ENCODE measurements around the gene ESYT3.
A peak's percentile ranks its signal among the peaks of the same experiment; 100 is the strongest.

The ESYT3 gene, protein sequence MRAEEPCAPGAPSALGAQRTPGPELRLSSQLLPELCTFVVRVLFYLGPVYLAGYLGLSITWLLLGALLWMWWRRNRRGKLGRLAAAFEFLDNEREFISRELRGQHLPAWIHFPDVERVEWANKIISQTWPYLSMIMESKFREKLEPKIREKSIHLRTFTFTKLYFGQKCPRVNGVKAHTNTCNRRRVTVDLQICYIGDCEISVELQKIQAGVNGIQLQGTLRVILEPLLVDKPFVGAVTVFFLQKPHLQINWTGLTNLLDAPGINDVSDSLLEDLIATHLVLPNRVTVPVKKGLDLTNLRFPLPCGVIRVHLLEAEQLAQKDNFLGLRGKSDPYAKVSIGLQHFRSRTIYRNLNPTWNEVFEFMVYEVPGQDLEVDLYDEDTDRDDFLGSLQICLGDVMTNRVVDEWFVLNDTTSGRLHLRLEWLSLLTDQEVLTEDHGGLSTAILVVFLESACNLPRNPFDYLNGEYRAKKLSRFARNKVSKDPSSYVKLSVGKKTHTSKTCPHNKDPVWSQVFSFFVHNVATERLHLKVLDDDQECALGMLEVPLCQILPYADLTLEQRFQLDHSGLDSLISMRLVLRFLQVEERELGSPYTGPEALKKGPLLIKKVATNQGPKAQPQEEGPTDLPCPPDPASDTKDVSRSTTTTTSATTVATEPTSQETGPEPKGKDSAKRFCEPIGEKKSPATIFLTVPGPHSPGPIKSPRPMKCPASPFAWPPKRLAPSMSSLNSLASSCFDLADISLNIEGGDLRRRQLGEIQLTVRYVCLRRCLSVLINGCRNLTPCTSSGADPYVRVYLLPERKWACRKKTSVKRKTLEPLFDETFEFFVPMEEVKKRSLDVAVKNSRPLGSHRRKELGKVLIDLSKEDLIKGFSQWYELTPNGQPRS

DNA sequence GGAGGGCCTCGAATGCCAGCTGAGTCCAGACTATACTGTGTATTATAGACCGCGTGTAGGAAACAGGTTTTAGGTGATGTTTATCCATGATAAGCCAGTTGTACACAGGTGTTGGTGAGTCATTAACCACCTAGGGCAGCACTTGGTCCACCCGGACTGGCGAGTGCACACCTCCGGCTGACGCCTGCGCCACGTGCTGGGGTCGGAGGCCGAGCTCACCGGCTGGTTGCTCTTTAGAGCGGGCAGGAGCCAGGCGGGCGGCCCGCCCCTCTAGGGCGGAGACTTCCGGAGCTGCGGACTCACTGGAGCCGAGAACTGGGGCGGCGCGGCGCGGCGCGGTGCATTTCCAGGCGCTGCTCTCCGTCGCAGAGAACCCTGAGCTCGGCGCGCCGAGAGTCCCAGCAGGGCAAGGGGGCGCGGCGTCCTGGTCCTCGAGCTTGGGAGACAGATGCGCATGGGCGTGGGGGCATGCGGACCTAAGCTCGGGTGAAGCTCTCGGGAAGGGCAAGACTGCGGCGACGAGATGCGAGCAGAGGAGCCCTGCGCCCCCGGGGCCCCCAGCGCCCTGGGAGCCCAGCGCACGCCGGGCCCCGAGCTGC, at the start of gene ESYT3:
ESYT3 (plus strand) TSS at position 341 of the 599 bp plus-strand sequence; CDS start at position 524, 183 bp downstream.
- DNase-seq, result peak in 40 of 56 donors; percentile 7 to 68 (median 36)

DNA sequence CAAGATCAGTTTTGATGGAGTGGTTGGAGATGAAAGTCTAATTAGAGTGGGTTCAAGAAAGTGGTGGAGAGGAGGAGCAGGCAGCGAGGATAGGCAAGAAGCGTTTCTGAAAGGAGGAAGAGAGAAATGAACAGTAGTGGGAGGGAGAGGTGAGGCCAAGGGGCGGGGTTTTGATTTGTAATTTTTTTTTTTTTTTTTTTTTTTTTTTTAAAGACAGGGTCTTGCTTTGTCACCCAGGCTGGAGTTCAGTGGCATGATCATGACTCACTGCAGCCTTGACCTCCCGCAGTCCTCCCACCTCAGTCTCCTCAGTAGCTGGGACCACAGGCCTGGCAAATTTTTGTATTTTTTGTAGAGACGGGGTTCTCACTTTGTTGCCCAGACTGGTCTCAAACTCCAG, 49.4 kb upstream of the ESYT3 start:
- DNase-seq, result no peak

DNA sequence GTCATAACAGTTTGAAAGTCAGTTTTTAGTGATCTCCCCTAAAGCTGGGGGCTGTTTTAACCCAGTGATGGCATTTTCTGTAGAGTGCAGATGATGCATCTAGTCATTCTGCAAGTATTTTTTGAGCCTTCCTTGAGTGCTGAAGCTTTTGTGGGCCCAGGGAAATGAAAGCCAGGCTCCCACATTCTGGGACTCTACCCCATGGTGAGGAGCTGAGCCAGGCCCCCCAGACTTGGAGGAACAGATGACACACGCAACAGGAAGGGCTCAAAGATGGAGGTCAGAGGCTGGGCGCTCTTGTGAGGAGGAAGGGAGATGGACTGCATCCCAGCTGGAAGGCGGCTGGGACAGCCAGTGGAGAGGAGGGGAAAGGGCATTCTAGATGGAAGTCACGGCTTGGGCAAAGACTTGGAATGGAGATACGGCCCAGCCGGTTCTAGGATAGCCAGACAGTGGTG, 45.2 kb upstream of the ESYT3 start:
- DNase-seq, result no peak

DNA sequence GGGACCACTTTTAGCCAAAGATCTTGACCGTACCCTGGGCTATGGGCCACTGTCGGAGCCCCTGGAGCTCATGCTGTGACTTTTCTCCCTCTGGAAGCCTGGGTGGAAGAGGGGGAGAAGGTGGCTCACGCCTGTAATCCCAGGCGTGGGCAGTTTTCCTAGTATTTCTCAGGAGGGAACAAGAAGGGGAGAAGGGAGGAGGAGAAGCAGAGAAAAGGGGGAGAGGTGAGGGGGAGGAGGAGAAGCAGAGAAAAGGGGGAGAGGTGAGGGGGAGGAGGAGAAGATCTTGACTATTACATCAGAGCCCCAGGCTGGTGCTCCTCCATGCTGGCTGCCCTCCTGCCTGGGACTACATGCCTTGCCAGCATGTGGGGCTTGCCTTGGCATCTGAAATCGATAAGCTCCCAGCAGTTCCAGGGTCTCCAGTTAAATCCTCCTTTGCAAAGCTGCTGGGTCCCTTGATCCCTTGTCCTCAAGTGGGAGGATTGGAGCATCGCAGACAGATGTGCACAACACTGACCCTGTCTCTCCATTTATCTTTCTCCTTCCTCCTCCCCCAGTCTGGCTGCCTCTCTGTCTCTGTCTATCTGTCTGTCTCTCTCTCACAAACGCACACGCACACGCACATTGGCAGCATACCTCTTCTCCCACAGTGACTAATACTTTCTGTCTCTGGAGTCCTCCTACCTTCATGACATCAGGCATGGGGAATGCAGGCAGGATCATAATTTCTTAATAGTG, 44.4 kb upstream of the ESYT3 start:
- DNase-seq, result peak in 5 of 56 donors; percentile 24 to 37 (median 31)

DNA sequence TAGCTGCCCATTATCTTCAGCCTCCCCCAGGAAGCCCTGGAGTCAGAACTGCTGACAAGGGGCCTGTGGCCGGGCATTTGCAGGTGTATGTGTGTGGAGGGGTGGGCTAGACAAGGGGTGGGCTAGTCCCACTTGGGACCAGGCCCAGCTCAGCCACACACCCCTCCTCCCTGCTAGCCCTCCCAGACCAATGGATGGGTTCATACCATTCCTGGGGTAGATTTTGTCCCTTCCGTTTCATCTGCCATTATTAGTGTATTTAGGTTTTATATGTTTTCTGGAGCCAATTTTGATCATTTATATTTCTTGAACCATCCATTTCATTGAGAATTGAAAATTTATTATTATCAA, 43.9 kb upstream of the ESYT3 start:
- no peak for DNase-seq

DNA sequence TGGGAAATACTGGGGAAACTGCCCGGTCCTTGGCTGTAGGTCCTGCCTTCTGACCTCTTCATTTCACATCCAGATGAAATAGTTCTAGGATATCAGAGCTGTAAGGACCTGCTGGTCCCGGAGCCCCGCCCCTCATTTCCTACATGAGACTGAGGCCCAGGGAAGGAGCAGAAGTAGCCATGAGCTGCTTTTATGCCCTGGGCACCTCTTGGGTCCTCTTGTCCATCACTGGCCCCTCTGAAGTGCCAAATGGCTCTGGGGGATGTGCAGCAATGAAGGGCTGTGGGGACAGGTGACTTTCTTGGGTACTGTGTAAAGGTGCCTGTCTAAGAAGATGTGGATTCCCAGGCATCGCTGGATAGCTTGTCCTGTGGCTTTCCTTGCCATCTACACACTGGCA, 40.3 kb upstream of the ESYT3 start:
- DNase-seq, result no peak

DNA sequence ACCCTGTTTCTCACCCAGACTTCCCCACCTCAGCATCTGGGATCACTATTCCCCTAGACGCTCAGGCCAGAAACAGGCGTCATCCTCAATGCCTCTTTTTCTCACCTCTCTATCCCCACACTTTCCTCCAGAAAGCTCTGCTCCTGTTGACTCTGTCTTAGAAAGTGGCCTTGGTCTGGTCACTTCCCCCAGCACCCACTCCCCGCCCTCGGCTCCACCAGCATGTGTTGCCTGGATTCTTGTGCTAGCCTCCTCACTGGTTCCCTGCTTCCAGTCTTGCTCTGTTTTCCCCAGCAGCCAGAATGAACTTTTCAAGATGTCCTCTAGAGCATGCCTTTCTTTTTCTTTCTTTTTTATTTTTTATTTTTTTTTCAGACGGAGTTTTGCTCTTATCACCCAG, 39.7 kb upstream of the ESYT3 start:
- DNase-seq, result no peak

DNA sequence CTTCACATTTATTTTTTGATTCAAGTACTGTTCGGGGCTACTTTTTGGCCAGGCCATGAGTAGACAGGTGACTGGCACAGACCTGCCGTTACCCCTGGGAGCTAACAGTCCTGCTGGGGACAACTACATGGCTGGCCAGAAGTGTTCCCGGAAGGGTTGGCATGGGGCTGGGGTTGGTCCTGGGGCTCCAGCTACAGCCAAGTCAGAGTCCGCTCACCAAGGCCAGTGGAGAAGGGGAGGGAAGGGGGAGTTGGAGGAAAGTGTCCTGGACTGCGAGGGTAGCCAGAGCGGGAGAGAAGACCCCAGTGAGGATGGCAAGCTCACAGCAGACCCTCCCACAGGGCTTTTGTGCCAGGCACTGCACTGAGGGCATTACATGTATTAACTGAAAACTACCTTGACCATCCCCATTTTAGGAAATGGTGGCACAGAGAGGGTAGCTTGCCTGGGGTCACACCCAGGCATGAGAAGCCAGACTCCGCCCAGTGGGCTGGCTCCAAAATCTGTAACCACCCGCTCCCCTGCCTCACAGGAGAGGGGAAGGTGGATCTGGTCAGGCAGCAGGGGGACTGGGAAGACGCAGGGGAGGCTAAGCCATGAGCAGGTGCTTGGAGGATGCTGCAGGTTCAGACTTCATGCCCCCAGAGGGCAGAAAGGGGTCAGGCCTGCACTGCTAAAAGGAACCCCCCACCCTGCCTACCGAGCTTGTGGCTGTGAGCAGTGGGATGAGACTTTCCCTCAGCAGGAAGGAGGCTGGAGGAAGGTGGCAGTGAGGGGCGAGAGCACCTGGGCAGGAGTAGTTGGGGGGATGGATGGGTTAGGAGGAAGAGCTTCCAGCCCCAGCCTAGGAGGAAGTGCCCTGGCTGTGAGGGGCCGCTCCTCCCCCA, 38.3 kb upstream of the ESYT3 start:
- peak in 5 of 56 donors; percentile 10 to 25 (median 16) for DNase-seq

DNA sequence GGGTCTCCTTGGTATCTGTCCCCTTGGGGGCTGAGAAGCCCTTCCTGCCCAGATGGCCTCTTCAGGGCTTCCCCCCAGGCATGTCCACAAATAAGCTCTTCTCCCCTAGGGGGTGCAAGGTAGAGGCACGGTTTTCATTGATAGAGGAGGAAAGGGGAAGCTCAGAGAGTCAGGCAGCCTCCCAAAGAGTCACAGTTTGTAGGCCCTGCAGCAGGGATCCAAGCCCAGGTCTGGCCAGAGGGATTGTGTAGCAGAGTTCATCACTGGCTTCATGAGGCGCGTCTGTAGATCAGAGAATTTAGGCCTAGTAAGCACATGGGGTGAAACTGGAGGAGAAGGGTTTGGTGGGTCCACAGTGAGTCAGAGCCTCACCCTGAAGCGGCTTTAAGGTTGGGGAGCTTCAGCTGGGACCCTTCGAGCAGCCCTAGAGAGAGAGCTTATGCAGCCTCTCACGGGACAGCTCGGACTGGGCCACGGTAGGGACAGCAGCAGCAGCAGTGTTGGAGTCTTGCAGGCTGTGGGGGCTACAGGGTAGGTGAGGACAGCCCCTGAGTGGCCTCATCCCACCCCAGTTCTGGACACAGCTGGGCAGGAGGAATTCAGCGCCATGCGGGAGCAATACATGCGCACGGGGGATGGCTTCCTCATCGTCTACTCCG, 37.5 kb upstream of the ESYT3 start:
- DNase-seq, result no peak

DNA sequence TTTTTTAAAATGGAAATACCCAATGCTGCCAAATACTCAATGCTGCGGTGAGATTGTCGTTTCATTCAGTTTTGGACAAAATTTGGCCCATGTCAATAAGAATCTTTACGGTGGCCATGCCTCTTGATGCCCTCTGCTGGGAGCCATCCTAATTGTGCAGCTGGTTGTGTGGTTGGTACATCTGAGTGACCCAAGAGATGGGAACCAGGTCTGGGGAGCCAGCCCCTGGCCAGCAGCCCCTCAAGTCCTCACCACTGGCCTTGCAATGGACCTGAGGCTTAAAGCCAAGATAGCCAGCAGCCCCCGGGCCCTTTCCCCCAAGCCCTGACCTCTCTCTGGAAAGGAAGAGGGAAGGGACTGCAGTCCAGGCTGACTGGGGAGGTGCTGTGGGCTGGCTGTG, 36.4 kb upstream of the ESYT3 start:
- DNase-seq, result peak in 5 of 56 donors; percentile 8 to 56 (median 14)

DNA sequence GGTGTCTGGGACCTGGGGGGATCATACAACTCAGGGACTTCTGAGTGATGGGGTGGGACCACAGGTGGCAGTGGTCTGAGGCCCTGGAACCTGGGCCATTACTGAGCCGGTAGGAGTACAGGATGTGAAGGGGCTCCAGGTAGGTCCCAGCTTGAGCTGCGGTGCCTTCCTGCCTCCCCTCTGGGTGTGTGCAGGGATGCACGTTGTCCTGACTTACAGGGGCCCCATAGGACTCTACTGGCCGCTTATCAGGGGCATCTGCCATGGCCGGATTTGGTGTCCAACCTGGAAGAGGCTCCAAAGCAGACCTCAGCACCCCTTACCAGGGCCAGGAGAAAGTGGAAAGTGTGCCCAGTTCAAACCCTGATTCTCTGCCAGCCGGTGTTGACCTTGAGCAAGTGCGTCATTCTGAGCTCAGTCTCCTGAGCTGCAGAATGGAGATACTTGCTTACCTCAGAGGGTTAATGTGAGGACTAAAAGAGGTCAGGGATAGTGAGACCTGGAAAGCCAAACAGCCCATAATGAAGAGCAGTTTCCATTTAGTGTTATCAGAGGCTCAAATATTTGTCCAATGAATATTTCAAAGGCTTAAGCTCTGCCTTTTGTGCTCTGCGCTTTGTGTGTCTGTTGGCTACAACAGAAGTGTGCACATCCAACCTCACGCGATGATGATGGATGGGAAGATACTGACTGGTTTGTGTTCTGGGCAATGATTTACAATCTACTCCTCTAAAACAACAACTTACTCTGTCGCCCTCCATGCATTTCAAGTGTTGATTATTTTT, 35.4 kb upstream of the ESYT3 start:
- peak in 1 of 56 donors; percentile 9 for DNase-seq

DNA sequence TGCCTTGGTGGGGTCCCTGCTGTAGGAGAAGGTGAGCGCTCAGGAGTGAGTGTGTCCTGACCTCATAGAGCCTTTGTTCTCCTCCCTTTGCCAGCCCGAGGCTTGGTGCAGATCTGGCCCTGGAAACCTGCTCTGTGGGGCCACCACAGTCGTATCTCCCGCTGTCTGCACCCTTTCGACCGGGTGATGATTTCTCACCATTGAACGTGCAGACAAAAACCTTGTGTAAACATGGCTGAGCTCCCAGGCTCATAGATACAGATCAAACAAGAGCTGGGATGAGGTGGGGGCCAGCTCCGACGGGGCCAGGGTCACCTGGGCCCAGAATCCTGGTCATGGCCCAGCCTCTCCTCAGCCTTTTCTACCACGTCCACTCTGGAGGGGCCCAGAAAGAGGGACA, 34.6 kb upstream of the ESYT3 start:
- DNase-seq, result no peak

DNA sequence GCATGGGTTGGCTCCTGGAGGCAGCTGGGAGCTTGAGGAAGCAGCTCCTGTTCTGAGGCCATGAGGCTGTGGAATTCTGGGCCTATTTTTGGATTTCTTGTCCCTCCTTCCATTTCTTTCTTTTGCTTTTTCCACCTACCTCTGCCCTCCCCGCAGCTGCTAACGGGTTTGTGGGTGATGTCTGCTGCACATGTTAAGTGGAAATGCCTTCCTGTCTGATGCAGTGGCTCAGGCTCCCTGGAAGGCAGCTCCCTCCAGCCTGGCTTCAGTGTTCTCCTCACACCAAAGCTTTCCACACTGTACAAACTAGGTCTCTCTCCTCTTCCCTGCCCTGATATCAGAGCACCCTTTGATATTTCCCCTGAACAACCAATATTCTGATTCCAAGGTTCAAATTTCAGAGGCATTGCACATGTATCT, 33.8 kb upstream of the ESYT3 start:
- peak in 2 of 56 donors; percentile 12 to 29 for DNase-seq

DNA sequence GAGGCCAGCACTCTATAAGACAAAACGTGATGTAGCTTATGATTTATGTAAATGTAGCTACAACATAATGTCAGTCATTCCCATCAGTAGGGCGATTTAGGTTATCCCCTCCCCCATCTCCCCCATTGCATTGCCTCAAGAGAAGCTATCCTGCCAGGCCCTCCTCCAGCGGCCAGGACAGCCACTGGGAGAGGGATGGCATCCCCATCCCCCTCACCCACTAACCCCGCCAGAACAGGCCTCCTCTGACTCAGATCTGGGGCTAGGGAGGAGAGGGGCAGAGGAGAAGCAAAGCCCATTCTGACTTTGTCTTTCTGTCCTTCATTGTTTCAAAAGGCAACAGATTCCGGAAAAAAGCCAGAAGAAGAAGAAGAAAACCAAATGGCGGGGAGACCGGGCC, 32.6 kb upstream of the ESYT3 start:
- DNase-seq, result no peak

DNA sequence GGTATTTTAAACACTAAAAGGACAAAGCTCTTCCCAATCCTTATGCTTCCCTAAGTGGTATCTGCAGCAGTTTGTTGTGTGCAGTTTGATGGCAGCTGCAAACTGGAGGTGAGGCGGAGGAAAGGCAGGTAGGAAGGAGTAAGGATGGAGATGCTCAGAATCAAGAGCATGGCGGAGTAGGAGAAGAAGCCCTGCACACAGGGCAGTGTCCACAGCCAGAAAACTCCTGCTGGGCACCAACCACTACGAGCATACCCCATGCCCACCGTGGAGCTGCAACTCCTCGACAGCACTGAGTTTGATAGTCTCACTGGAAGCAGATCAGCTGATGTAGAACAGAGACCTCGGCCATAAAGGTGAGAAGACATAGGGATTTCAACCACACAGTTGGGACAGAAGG, 30.3 kb upstream of the ESYT3 start:
- DNase-seq, result no peak

DNA sequence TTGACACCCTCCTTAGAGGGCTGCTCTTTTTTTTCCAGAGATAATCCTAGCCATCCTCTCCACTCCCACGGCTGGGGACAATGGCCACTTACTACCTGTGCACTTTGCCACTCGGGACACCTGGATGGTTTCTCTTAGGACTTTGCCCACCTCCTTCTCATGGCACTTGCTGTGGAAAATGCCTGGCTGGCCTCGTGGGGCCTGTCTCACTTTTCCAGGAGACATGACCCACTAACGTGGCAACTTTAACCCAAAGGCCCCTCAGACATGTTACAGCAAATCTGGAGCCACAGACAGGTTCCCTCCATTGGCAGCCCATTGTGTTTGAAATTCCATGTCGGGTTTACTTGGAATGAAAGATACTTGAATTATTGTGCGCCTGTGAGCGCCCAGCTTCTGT, 29.4 kb upstream of the ESYT3 start:
- no peak for DNase-seq

DNA sequence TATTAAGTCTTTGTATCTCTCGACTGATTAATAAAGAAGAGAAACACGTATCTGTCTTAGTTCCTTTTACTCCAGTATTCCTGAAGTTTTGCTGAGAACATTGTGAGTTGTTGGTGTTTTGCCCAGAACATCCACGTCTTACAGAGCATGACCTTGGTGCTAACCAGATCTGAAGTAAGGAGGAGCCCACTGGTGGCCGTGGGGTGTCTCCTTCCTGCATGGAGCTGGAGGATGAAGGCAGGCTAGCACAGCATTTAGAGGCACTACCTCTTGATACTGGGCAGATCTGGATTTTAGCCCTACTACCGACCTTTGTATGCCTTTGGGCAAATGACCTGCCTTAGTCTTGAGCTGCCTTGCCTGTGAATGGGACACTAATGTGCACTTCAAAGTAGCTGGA, 28.9 kb upstream of the ESYT3 start:
- DNase-seq, result no peak

DNA sequence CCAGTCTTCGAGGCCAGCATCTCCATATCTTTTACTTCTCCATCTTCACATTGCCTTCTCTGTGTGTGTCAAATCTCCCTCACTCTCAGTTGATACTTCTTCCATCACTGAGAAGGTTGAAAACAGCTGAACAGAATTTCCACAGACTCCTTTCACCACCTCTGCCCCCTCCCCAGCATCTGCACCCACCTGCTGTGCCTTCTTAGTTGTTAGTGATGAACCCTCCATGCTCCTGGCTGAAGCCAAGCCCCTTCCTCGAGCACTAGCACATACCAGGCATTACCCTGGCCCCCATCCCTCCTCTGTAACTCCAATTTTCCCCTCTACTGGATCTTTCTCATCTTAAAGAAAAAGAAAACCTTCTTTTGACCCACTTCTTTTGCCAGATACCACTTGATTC, 27.8 kb upstream of the ESYT3 start:
- DNase-seq, result no peak
